GM12878 (cell line): Measurements from ENCODE around the gene AHNAK. TPM values are rescaled to one million over a fixed set of nuclear protein-coding genes. Genes with fewer than 3 reads are reported as not detected.

ENCODE experiments used
- ATAC-seq: fragments of 200-7000 bp; cut with Tn5 transposase; 3 replicates; pipeline ENCODE4 v1.9.1; 2020; ENCODE audit warnings: mild to moderate bottlenecking, moderate library complexity
- BruUV-seq: library from RNA; stranded (reverse); fragments of 400-500 nt; replicated peaks from 2 replicates; lab custom pipeline; 2021; lab: Mats Ljungman, UMichigan
- CTCF ChIA-PET: fragments of 300-600 bp; sonication (Branson Sonifier 250); formaldehyde crosslinking; extraction: SDS; loops from one replicate; lab custom pipeline; 2021; ENCODE audit warnings: inconsistent platforms; lab: Yijun Ruan, JAX
- POLR2A ChIA-PET: fragments of 350-600 bp; formaldehyde crosslinking; extraction: SDS; loops from one replicate; lab custom pipeline; 2021; ENCODE audit warnings: inconsistent platforms; lab: Charles Lee
- RAD21 ChIA-PET: fragments of 300-600 bp; sonication (Branson Sonifier 250); formaldehyde crosslinking; loops from one replicate; lab custom pipeline; 2023; ENCODE audit warnings: antibody characterized with exemption; ENCODE audit not compliant: unreplicated experiment; lab: Charles Lee
- SMC1A ChIA-PET: fragments of 300-600 bp; sonication (Branson Sonifier 250); formaldehyde crosslinking; loops from one replicate; lab custom pipeline; 2023; ENCODE audit not compliant: unreplicated experiment, uncharacterized antibody; lab: Charles Lee
- DNase-seq: peaks from one replicate; pipeline ENCODE4 v3.0.0-alpha.2; 2011; ENCODE audit warnings: low read depth, low spot score
- FAIRE-seq: peaks from 3 replicates; lab custom pipeline; 2011; peaks lifted over from hg19 to GRCh38; lab: Jason Lieb, UNC
- H2AFZ ChIP-seq: 2 replicates; pipeline ENCODE4 v1.6.0; 2011; ENCODE audit warnings: low read depth, low read length, control low read depth; ENCODE audit not compliant: control insufficient read depth
- H3K27ac ChIP-seq: 2 replicates; pipeline ENCODE4 v1.5.1; 2011; ENCODE audit warnings: control low read depth; ENCODE audit not compliant: control insufficient read depth, insufficient read depth
- H3K27me3 ChIP-seq, 2 experiments: replicated peaks in 1 of 2; 2 replicates each; pipeline versions ENCODE4 v1.6.0 to v1.6.1; 2011; ENCODE audit warnings: low read length in 1 of 2; ENCODE audit not compliant: control insufficient read depth in 2 of 2, insufficient read depth in 2 of 2
- H3K36me3 ChIP-seq, 2 experiments: 2 replicates each; pipeline ENCODE4 v1.5.1; 2011; ENCODE audit warnings: low read length in 1 of 2; ENCODE audit not compliant: control insufficient read depth in 2 of 2, insufficient read depth in 2 of 2
- H3K4me1 ChIP-seq: 2 replicates; pipeline ENCODE4 v1.6.1; 2011; ENCODE audit warnings: mild to moderate bottlenecking, low read length, moderate library complexity, mixed read lengths; ENCODE audit not compliant: control insufficient read depth, insufficient read depth
- H3K4me2 ChIP-seq: 2 replicates; pipeline ENCODE4 v1.6.0; 2011; ENCODE audit warnings: control low read depth; ENCODE audit not compliant: control insufficient read depth, insufficient read depth
- H3K4me3 ChIP-seq: fragments of 200-600 bp; sonication (generic); 2 replicates; pipeline ENCODE4 v1.5.1; 2016
- H3K79me2 ChIP-seq: 2 replicates; pipeline ENCODE4 v1.6.0; 2011; ENCODE audit warnings: low read length; ENCODE audit not compliant: control insufficient read depth, insufficient read depth
- H3K9ac ChIP-seq: 2 replicates; pipeline ENCODE4 v1.8.0; 2011; ENCODE audit warnings: low read length, control low read depth, mixed read lengths; ENCODE audit not compliant: control insufficient read depth, insufficient read depth
- H3K9me3 ChIP-seq: replicated peaks from 3 replicates; pipeline ENCODE4 v1.5.1; 2011; ENCODE audit warnings: mild to moderate bottlenecking, low read length; ENCODE audit not compliant: control insufficient read depth, insufficient read depth
- H4K20me1 ChIP-seq: 2 replicates; pipeline ENCODE4 v1.6.0; 2011; ENCODE audit not compliant: control insufficient read depth, insufficient read depth
- CBX3 ChIP-seq: fragments of 200-600 bp; sonication (generic); IDR thresholded peaks from 2 replicates; pipeline ENCODE4 v1.6.1; 2016; ENCODE audit warnings: low read depth, borderline replicate concordance
- E2F8 ChIP-seq: fragments of 450-650 bp; IDR thresholded peaks from 2 replicates; pipeline ENCODE4 v1.6.1; 2018; ENCODE audit warnings: mild to moderate bottlenecking, low read depth, moderate library complexity; ENCODE audit not compliant: partially characterized antibody
- EP300 ChIP-seq, 2 experiments: fragments of 150-350 bp in 1 of 2; IDR thresholded peaks; 2 replicates each; pipeline ENCODE4 v1.6.1; 2011 to 2012; ENCODE audit warnings: low read depth in 2 of 2, low read length in 2 of 2, borderline replicate concordance in 1 of 2, improper control_type of control experiment in 1 of 2, inconsistent platforms in 1 of 2; ENCODE audit not compliant: control insufficient read depth in 1 of 2
- FOXK2 ChIP-seq: fragments of 450-650 bp; IDR thresholded peaks from 2 replicates; pipeline ENCODE4 v1.6.1; 2017; ENCODE audit warnings: mild to moderate bottlenecking, moderate library complexity
- GATAD2B ChIP-seq: fragments of 450-650 bp; conservative IDR thresholded peaks from 2 replicates; pipeline ENCODE4 v1.6.1; 2017; ENCODE audit warnings: low read depth, mild to moderate bottlenecking, moderate library complexity
- IRF5 ChIP-seq: fragments of 450-650 bp; IDR thresholded peaks from 2 replicates; pipeline ENCODE4 v1.6.1; 2017; ENCODE audit warnings: borderline replicate concordance
- JUNB ChIP-seq: IDR thresholded peaks from 2 replicates; pipeline ENCODE4 v1.6.1; 2016; ENCODE audit warnings: antibody characterized with exemption, mild to moderate bottlenecking
- MAX ChIP-seq: IDR thresholded peaks from 2 replicates; pipeline ENCODE4 v1.6.1; 2012; ENCODE audit warnings: low read depth, low read length, improper control_type of control experiment
- NR2C2 ChIP-seq: IDR thresholded peaks from 2 replicates; pipeline ENCODE4 v1.6.1; 2011; ENCODE audit warnings: borderline replicate concordance, low read depth; ENCODE audit not compliant: control insufficient read depth, insufficient read length
- PML ChIP-seq: IDR thresholded peaks from 2 replicates; pipeline ENCODE4 v1.6.1; 2012; ENCODE audit warnings: low read length, inconsistent platforms
- POLR2AphosphoS5 ChIP-seq: IDR thresholded peaks from 2 replicates; pipeline ENCODE4 v1.6.1; 2011; ENCODE audit warnings: mild to moderate bottlenecking, low read length, inconsistent platforms
- POU2F2 ChIP-seq: IDR thresholded peaks from 3 replicates; pipeline ENCODE4 v1.6.1; 2011; ENCODE audit warnings: low read depth, mild to moderate bottlenecking, low read length, borderline replicate concordance
- SMAD5 ChIP-seq: IDR thresholded peaks from 2 replicates; pipeline ENCODE4 v1.6.1; 2016; ENCODE audit warnings: antibody characterized with exemption, low read depth
- TCF12 ChIP-seq: IDR thresholded peaks from 2 replicates; pipeline ENCODE4 v1.6.1; 2011; ENCODE audit warnings: low read depth, mild to moderate bottlenecking, low read length
- WGBS: methylation state at CpG from one replicate; pipeline ENCODE4 v1.1.6; 2016; ENCODE audit warnings: low lambda C conversion rate; ENCODE audit not compliant: insufficient replicate concordance, insufficient coverage; ENCODE audit errors: missing lambda C conversion rate; 5-methylcytosine and 5-hydroxymethylcytosine counted together
- in situ Hi-C: fragments of 300-500 bp; cut with MboI; formaldehyde crosslinking; loops from 9 replicates; pipeline ENCODE4 v1.14.3; 2018; ENCODE audit warnings: mixed read lengths
- intact Hi-C: fragments of 100-400 bp; cut with micrococcal nuclease; formaldehyde crosslinking; loops from one replicate; pipeline ENCODE4 v1.14.2; 2022; ENCODE audit not compliant: unreplicated experiment
- polyA plus RNA-seq, 11 experiments: library from polyadenylated mRNA; depleted of rRNA in 4 of 11; unstranded in 6 of 11; stranded (reverse) in 5 of 11; fragments of >200 nt; fragmentation: Nextera tagmentation in 4 of 11; fragmentation: Illumina TruSeq in 1 of 11; extraction: Ambion mirVana in 4 of 11; extraction: Trizol in 1 of 11; gene quantifications; 1 replicate in 1 of 11; 2 replicates in 10 of 11; pipeline versions ENCODE4 v1.2.1 to v1.2.3, GENCODE V29; 2011 to 2016; ENCODE audit warnings: inconsistent platforms in 2 of 11, missing spikeins in 2 of 11, low read depth in 1 of 11
- total RNA-seq, 4 experiments: library from RNA; depleted of rRNA in 3 of 4; stranded (reverse); fragments of >200 nt in 3 of 4; fragmentation: Illumina TruSeq in 1 of 4; extraction: Trizol in 1 of 4; gene quantifications; 2 replicates each; pipeline versions ENCODE4 v1.2.1 to v1.2.3, GENCODE V29; 2013 to 2021
- TF ChIP-seq, protein P1 (sequence below): IDR thresholded peaks from 2 replicates; pipeline ENCODE4 v1.6.1; 2012; ENCODE audit warnings: low read length, inconsistent platforms
- TF ChIP-seq, protein P2 (sequence below), 3 experiments: IDR thresholded peaks in 2 of 3; conservative IDR thresholded peaks in 1 of 3; 2 replicates each; pipeline ENCODE4 v1.5.1; 2011; ENCODE audit warnings: low read depth in 3 of 3, low read length in 3 of 3, mild to moderate bottlenecking in 3 of 3, control low read depth in 2 of 3, moderate library complexity in 2 of 3, inconsistent platforms in 1 of 3, mixed read lengths in 1 of 3; ENCODE audit not compliant: control insufficient read depth in 2 of 3, insufficient read depth in 1 of 3; ENCODE audit errors: extremely low read depth in 1 of 3

AHNAK gene
- total and polyA plus RNA-seq, 10 of the 15 experiments (the other 5 are each of a cell fraction or from before 2014, with no cell fraction given) = 0.76 to 90.3 (median 19.4) TPM

GRCh38 chr11:62399878-62400266 is 146.7 kb downstream of the AHNAK start:
- no peak for FAIRE-seq
- no peak overlapping the region for H3K27ac ChIP-seq
- WGBS = 15% methylated on average over 7 of the region's 7 CpGs

More at GRCh38 chr11:62399878-62400266, 146.7 kb downstream of the AHNAK start:
- CTCF ChIA-PET = interaction anchor here (2.2 kb wide), 1 partner anchor 25 kb away, joined by 6 read pairs; no protein-coding TSS in a partner anchor
- intact Hi-C loops = loop anchor here (10.0 kb wide), 1 partner anchor 465 kb away; no protein-coding TSS in a partner anchor
- no TSS peak for BruUV-seq
- Histone ChIP-seq H3K4me1 (no peaks in the 10 kb centered on the region), H4K20me1 (no peaks in the 10 kb centered on the region), H3K36me3 (no peaks in the 10 kb centered on the region), H3K9ac (no peak overlapping the region), H3K79me2 (no peaks in the 10 kb centered on the region), H3K4me3 (no peak overlapping the region), H2AFZ (no peak overlapping the region), H3K4me2 (no peak overlapping the region), H3K9me3 (no peaks in the 10 kb centered on the region), H3K27me3 (no peaks in the 10 kb centered on the region)
- in situ Hi-C loops = loop anchor here (5.0 kb wide), 1 partner anchor 292 kb away; no protein-coding TSS in a partner anchor
- DNase-seq (no peak), ATAC-seq (no peak)
- POLR2A ChIA-PET = no interaction called here
- RAD21 ChIA-PET = interaction anchor here (1.0 kb wide), 1 partner anchor 328 kb away, joined by 3 read pairs; no protein-coding TSS in a partner anchor
- no peak for TF ChIP-seq CBX3
- TF ChIP-seq GATAD2B = no peak
- no peak for TF ChIP-seq E2F8
- TF ChIP-seq JUNB = no peak
- no peak for TF ChIP-seq SMAD5
- TF ChIP-seq TCF12 = no peak
- no peak for TF ChIP-seq PML
- no peak for TF ChIP-seq POLR2AphosphoS5
- TF ChIP-seq EP300 (IDR thresholded peaks at IDR 0.05; ENCODE audit: borderline replicate concordance in 1 of 2, control insufficient read depth in 1 of 2, low read depth in 2 of 2, low read length in 2 of 2) = no peak
- TF ChIP-seq, protein P1, sequence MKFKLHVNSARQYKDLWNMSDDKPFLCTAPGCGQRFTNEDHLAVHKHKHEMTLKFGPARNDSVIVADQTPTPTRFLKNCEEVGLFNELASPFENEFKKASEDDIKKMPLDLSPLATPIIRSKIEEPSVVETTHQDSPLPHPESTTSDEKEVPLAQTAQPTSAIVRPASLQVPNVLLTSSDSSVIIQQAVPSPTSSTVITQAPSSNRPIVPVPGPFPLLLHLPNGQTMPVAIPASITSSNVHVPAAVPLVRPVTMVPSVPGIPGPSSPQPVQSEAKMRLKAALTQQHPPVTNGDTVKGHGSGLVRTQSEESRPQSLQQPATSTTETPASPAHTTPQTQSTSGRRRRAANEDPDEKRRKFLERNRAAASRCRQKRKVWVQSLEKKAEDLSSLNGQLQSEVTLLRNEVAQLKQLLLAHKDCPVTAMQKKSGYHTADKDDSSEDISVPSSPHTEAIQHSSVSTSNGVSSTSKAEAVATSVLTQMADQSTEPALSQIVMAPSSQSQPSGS = no peak
- TF ChIP-seq POU2F2 = no peak
- no peak for TF ChIP-seq IRF5
- TF ChIP-seq FOXK2 = no peak
- no peak for TF ChIP-seq MAX
- TF ChIP-seq, protein P2, sequence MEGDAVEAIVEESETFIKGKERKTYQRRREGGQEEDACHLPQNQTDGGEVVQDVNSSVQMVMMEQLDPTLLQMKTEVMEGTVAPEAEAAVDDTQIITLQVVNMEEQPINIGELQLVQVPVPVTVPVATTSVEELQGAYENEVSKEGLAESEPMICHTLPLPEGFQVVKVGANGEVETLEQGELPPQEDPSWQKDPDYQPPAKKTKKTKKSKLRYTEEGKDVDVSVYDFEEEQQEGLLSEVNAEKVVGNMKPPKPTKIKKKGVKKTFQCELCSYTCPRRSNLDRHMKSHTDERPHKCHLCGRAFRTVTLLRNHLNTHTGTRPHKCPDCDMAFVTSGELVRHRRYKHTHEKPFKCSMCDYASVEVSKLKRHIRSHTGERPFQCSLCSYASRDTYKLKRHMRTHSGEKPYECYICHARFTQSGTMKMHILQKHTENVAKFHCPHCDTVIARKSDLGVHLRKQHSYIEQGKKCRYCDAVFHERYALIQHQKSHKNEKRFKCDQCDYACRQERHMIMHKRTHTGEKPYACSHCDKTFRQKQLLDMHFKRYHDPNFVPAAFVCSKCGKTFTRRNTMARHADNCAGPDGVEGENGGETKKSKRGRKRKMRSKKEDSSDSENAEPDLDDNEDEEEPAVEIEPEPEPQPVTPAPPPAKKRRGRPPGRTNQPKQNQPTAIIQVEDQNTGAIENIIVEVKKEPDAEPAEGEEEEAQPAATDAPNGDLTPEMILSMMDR (IDR thresholded peaks at IDR 0.05 in 2 of 3, conservative IDR thresholded peaks at IDR 0.05 in 1 of 3; ENCODE audit: control insufficient read depth in 2 of 3, extremely low read depth in 1 of 3, insufficient read depth in 1 of 3, low read depth in 3 of 3, low read length in 3 of 3) = no peak
- TF ChIP-seq NR2C2 = no peak
- SMC1A ChIA-PET = interaction anchor here (0.6 kb wide), 1 partner anchor 367 kb away, joined by 3 read pairs; no protein-coding TSS in a partner anchor
